COR-L47 (cell line): ENCODE data around the gene MEX3B.
"Not testable (repeated sequence)": the region's sequence is repeated elsewhere in the genome, so short reads cannot be mapped to it uniquely, and the experiment has no call there.

ENCODE experiments used
- DNase-seq: peaks from one replicate; lab custom pipeline; 2025; lab: John Stamatoyannopoulos, UW

MEX3B gene

GRCh38 chr15:82048811-82049210 is 3.0 kb upstream of the MEX3B start:
- DNase-seq: no peak

DNA sequence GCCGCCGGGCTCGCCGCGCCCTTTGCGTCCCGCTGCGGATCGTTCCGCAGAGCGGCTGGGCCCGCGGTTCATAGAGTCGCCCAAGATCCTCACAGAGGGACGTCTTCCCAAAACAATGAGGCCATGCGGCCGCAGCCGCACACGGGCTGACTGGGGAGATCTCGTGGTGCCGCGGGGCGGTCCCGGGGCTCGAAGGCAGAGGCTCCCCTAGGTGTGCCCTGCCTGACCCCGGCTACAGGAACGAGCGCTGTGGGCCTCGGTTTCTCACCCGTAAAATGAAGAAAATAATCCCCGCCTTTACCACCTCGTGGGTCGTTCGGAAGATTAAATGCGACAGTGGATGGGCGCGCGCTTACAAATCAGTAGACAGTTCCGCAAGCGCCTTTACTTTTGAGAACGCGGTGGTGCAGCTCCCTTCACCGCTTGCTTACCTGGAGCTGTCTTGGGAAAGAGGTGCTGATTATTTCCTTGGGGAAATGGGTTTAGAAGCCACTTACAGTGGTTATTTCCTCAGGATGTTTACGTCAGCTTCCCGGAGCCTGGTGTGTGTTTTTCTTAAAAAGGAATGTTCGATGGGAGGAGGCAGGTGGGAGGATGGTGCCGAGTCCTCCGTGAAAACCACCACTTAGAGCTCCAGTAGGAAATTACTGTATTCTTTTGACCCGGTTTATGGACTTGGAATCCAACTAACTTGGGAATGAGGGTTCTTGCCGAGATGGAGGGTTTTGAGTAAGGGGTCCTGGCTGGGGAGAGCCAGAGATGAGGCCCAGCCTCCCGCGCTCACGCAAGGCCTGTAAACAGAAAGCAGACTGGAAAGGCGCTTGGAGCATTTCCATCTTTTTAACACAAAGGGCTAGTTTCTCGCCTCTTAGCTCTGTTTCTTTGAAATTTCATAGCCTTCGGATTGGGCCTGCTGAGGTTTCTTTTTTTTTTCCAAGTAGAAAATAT is 1.9 kb upstream of the MEX3B start:
- DNase-seq: no peak

DNA sequence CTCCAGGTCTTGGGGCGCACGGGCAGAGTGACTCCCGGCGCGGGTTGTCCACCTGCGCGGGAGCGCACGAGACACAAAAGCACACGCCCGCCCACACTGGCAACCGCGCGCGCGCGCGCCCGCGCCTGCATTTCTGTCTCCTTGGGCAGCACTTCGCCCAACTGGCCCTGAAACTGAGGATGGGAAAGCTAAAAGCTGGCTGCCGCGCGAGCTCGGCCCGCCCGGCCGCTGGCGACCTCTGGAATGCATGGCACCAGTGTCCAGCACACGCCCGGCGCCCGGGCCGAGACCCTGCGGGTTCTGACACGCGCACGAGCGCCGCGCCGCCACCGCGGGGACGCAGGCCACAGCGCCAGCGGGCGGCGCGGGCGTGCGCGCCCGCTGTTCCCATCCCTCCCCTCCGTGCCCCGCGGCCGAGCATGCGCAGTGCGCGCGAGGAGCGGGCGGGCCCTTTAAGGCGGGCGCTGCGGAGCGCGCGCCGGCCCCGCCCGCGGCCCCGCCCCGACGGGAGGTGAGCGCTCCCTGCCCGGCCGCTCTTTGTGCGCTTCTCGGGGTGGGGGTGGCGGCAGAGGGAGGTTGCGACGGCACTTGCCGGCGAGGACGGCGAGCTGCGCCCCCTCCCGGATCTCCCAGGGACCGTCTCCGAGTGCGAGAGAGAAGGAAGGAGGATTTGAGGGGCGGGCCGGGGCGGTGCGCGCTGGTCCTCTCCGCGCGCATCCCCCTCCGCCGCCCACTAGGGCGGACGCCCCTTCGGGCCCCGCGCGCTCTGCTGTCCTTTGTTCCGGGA is 1.0 kb upstream of the MEX3B start:
- DNase-seq: peak; percentile 90

- DNase-seq: peak; percentile 29
Measured at GRCh38 chr15:82045179-82045891, 483 bp downstream of the MEX3B start.

DNA sequence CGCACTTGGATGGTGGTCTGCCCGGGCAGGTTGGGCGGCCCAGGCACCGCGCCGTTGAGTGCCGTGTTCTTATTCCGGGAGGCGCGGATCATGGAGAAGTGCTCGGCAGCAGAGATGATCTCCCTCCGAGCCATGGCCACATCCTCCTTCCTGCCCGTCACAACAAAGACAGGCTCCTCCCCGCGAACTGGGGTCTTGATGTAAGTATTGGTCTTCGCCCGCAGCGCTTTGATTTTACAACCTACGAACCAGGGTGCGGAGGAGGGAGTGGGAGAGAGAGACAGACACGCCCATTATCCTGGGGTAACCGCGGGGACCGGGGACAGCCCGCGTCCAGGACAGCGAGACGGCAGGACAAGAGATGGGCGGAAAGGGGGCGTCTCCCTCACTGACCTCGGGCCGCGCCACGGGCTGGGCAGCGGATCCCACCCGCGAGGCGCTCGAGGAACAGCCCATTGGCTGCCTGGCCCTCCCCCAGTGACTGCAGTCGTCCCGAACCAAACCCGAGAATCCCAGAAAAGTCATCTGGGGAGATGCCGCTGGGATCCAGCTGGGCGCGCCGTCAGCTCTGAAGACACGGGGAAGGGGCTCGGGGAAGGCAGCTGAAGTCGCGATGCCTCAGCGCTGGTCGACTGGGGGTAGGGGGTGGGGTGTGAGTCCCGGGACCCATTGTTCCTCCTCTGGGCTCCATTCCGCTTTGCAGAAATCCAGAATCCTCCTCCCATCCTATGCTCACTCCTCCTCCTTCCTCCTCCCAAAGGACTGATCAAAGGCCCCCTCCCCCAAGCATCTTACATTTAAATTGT is 1.2 kb downstream of the MEX3B start:
- DNase-seq: peak; percentile 18

DNA sequence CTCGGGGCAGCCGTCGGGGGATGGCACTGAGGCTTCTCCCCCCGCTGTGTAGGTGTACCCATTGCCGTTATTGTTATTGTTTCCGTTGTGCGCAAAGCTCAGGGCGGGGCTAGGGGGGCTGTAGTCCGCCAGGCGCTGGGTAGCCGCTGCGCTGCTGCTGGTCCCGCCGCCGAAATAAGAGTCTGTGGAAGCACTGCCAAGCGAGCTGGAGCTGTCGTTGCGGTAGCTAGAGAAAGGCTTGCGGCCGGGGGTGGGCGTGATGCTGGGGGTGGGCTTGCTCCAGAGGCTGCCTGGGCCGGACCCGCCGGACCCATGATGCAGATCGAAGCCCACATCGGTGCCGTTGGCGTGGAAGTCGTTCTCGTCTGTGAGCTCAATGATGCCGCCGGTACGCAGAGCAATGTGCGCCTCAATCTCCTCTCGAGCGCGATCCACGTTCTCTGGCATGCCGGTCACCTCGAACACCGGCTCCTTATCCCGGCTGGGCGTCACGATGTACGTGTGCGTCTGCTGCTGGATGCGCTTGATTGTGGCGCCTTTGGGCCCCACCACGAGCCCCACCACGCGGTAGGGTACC is 1.9 kb downstream of the MEX3B start:
- no peak for DNase-seq

DNA sequence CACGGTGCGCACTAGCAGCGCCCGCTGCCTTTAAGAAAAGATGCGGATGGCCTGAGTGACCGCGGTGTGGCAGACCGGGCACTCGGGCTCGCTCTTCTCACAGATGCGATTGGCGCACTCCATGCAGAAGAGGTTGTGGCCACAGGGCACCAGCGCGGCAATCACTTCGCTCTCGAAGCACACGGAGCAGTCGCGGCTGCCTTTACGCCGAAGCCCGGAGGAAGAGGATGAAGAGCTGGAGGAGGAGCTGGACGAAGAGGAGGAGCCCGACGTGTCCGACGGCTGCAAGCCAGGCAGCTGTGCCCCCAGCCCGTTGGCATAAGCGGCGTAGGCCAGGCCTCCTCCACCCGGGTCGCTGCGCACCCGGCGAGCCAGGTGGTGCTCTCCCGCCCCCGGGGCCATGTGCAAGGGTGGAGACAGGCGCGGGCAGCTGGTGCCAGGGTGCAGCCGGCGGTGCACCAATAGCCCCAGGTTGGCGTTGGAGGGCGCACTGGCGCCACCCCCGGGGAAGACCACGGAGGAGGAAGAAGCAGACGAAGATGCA is 2.6 kb downstream of the MEX3B start:
- DNase-seq: no peak

DNA sequence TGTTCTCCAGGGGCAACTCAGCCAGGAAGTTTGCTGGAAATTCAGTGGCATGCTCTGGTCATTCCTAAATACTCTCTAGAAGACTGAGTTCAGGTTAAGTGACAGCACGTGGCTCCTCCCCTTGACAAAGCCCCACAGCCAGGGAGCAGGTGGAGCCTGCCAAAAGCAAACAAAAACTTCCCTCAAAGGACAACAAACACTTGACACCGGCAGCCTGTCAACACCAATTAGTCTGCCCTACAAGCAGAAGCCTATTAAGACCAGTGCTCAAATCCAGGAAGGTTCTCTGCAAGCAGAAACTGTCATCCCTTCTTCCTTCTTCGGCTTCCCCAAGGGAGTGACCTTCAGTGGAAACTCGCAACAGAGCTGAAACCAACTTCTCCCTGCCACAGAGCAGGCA is 5.0 kb downstream of the MEX3B start:
- DNase-seq: peak; percentile 83

DNA sequence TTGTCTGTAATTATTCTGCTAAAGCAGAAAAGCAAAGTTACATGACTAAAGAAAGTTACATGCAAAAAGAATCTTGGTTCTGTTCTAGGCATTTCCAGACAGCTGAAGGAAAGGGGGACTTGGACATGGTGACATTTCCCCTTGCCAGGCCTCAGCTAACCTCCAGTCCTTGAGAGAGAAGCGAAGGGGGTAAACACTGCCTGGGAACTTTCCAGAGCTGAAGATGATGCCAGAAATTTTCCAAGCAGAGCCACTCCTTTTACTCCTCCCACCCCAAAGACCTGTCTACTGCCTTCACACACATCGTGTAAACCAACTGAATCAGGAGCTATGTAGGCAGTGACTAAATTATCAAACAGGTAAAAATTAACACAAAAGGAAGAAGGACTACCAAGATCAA is 5.4 kb downstream of the MEX3B start:
- DNase-seq: no peak

DNA sequence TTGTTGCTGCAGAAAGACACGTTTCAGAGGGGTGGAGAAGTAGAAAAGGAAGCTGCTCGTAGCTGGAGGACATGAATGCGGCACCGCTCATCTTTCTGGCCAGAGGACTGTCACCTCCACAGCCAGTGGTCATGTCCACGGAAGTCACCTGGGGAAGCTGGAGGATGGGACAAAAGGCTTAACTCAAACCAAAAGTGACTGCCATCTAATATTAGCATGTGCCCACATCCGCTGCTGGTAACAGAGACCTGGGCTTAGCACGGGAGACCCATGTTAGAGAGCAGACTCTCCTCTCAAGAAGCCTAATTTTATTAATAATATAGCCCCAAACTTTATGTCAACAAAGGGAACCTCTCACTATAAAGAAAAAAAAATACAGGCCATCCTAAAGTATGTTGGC is 5.9 kb downstream of the MEX3B start:
- no peak for DNase-seq

DNA sequence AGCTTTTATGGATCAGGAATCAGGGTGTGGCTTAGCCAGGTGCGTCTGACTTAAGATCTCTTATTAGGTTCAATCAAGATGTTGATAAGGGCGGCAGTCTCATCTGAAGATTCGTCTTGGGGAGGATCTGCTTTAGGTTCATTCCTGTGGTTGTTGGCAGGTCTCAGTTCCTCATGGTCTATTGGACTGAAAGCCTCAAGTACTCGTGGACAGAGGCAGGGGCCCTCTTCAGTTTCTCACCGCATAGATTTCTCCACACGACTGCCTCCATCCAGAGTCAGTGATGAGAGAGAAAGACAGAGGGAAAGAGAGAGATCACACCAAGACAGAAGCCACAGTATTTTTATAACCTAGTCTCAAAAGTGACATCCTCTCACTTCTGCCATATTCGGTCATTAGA is 9.4 kb downstream of the MEX3B start:
- DNase-seq: no peak

DNA sequence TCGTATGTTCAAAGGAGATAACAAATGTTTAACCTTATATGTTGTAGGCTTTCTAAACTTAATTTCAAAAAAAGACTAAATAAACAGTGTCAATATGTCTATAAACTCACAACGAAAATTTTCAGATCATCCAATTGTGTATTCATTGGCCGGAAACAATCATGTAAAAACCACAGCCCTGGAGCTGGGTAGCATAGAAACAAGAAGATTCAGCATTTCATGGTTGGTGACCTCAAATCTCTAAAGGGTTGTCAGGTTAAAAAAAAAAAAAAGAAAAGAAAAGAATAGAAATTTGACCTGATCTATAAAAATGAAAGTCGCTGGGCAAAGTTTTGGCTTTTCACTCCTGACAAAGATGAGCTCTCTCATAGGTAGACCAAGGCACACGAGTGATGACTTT is 13.9 kb downstream of the MEX3B start:
- no peak for DNase-seq

GRCh38 chr15:82030176-82030575 is 15.6 kb downstream of the MEX3B start:
- DNase-seq: no peak

DNA sequence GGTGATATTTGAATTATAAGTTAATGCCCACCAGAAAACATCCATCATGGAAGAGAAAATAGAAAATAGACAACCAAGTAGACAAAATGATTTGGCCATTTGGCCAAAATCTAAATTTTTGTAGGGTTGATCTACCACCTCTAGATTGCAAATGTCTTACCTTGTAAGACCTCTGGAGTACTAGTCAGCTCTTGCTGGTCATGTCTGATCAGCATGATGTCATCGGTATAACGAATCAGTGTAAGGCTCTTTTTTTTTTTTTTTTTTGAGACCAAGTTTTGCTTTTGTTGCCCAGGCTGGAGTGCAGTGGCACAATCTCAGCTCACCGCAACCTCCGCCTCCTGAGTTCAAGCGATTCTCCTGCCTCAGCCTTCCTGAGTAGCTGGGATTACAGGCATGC is 17.7 kb downstream of the MEX3B start:
- not testable (repeated sequence) for DNase-seq

DNA sequence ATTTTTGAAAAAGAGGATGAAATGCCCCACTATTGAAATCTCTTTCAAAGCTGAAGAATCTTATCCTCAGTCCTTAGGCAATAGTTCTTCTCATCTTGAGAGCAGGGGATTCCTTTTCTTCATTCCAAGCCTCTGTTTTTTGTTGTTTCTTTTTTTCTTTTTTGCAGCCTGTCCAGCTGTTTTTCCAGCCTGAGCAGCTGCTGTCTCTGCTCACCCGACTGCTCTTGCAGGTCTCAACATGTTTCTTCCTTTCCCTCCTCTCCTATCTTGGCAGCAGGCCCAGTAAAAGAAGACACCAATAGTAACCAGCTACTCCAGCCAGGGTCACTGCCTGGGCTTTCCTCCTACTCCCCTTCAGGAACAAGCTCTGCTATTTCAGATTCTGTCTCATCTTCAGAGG is 23.8 kb downstream of the MEX3B start:
- DNase-seq: peak; percentile 91

GRCh38 chr15:82020625-82021394 is 25.0 kb downstream of the MEX3B start:
- no peak for DNase-seq

- DNase-seq: no peak
Measured at GRCh38 chr15:82018201-82018600, 27.6 kb downstream of the MEX3B start.

DNA sequence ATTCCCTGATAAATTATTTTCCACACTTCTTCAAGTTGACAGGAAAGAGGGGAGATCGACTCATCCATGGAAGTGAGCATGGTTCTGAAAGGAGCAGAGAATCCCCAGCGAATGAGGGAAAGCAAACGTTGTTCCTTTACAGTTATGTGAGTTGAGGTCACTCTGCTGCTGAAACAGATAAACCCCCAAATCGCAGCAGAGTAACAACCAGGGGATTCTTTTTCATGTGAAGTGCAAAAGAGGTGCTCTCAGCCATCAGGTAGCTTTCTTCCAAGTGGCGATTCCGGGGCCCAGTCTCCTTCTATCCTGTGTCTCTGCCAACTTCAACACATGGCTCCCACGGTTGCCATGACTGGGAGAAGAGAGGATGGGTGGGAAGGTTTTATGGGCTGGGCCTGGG is 28.2 kb downstream of the MEX3B start:
- no peak for DNase-seq

- DNase-seq: no peak
Measured at GRCh38 chr15:82014989-82015388, 30.8 kb downstream of the MEX3B start.

DNA sequence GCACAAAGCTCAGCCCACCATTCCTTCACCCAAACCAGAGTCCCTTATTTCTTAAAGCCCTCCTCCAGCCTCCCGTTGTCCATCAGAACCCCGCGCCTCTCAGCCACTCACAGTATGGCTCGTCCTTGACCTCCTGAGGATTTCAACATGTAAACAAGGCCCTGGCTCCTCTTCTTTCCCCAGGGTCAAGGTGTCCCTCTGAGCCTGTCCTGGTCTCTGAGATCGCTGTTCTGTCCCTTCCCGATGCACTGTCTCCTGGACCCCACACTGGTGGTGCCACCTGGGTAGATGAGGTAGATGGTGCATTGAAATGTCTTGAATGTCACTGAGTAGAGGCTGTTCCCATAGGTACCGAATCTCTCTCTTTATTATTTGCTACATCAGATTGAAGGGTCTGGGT is 32.9 kb downstream of the MEX3B start:
- no peak for DNase-seq
